ENCODE data around the gene AK5.
A peak's percentile ranks its signal among the peaks of the same experiment; 100 is the strongest.
"Not testable (repeated sequence)": the region's sequence is repeated elsewhere in the genome, so short reads cannot be mapped to it uniquely, and the experiment has no call there.

Gene AK5

GRCh38 chr1:77383236-77383635 lies 101.4 kb downstream of the AK5 start:
- TF ChIP-seq POLR2A (IDR thresholded peaks at IDR 0.05; ENCODE audit: low read depth, low read length), result no peak
- DNase-seq (ENCODE audit: insufficient read length, low spot score), result no peak
- peak; percentile 68 for FAIRE-seq

GRCh38 chr1:77385551-77385950 lies 103.7 kb downstream of the AK5 start:
- DNase-seq (ENCODE audit: insufficient read length, low spot score), result no peak
- FAIRE-seq, result peak; percentile 52
- TF ChIP-seq POLR2A (IDR thresholded peaks at IDR 0.05; ENCODE audit: low read depth, low read length), result no peak

DNA sequence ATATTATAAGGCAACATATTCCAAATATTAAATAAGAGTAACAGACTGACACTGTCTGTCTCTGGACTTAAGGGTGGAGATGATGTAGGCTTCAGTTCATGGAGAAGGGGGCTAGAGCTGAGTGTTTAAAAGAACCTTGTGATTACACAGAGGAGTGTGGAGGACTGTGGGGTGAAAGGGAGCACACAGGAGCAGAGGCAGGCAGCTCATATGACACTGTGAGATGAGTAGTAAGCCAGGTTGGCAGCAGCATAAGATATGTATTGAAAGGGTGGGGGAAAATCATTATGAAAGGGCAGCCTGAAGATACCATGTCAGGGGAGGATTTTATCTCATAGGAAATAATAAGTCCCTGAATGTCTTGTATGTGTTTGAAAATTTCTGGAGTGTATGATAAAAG lies 104.5 kb downstream of the AK5 start:
- no peak for TF ChIP-seq POLR2A (IDR thresholded peaks at IDR 0.05; ENCODE audit: low read depth, low read length)
- FAIRE-seq (no peak), DNase-seq (ENCODE audit: insufficient read length, low spot score) (no peak)

DNA sequence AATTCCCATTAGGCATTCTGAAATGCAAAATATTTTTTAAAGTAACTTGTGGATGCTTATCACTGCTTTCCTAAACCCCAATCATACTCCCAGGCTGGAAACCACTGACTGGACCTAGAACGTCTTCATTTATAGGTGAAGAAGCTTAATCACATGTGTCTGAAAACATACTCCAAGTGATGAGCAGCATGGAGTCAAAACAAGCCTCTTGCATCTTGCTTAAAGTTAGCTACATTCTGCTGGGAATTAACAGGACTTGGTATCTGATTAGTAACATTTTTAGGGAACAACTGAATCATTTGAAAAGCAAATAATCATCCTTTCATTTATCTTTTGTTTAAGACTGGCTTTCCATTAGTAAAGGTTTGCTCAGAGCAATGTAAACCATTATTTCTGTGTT lies 105.7 kb downstream of the AK5 start:
- FAIRE-seq, result no peak
- TF ChIP-seq POLR2A (IDR thresholded peaks at IDR 0.05; ENCODE audit: low read depth, low read length), result no peak

DNA sequence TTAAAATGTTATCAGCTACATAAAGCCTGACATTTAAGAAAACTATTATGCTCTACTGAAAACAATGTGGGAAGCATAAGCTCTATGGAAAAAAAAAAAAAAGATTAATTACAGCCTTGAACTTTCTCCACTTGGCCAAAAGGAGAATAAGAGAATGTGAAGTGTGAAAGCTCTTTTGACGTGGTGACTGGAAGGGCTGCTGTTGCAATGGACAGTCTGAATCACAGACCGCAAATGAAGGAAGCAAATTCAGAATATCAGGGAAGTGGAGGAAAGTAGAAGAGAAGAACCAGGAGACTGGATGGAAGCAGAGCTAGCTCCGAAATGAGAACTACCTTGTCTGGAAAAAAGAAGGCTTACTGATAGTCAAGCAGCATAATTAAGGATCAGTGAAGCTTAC lies 106.8 kb downstream of the AK5 start:
- FAIRE-seq, result no peak
- DNase-seq (ENCODE audit: insufficient read length, low spot score), result no peak
- no peak for TF ChIP-seq POLR2A (IDR thresholded peaks at IDR 0.05; ENCODE audit: low read depth, low read length)

More for the DNA sequence above, 105.7 kb downstream of the AK5 start:
- DNase-seq (ENCODE audit: insufficient read length, low spot score), result no peak

DNA sequence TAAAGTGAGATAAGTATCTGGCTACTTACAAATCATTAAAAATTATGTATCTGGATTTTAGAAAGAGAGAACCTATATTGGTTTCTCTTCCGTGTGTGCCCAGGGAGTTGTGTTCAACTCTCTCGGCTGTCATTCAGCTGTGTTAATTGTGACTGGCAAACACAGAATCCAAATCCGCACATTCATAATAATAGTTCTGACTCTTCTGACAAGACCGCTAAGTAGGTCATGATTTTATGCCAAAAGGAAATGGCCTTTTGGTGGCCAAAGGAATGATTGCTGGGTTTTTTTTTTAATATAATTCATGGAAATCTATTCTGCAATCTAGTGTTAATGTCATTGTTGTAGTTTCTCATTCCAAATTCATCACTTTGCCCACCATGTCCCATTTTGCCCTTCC lies 110.7 kb downstream of the AK5 start:
- FAIRE-seq (no peak), DNase-seq (ENCODE audit: insufficient read length, low spot score) (no peak)
- no peak for TF ChIP-seq POLR2A (IDR thresholded peaks at IDR 0.05; ENCODE audit: low read depth, low read length)

DNA sequence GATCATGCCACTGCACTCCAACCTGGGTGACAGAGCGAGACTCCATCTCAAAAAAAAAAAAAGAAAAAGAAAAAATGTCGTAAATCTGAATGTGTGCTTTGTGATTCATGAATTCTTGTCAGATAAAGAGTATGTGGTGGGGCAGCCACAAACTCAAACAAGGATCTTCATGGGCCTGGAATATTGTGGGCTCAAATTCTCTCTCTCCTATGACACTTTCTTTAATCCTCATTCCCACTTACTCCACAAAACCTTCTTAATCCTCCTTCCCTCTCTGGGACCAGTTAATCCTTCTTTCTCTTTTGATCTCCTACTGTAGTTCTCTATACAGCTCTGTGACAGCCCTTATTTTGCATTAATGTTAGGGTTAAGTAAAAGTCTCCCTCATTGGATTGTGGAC lies 112.3 kb downstream of the AK5 start:
- no peak for TF ChIP-seq POLR2A (IDR thresholded peaks at IDR 0.05; ENCODE audit: low read depth, low read length)
- DNase-seq (ENCODE audit: insufficient read length, low spot score), result no peak
- FAIRE-seq, result no peak

- DNase-seq (ENCODE audit: insufficient read length, low spot score) (no peak), FAIRE-seq (no peak)
- TF ChIP-seq POLR2A (IDR thresholded peaks at IDR 0.05; ENCODE audit: low read depth, low read length), result no peak
These were observed 113.2 kb downstream of the AK5 start for GRCh38 chr1:77395051-77395450.

- FAIRE-seq (no peak), DNase-seq (ENCODE audit: insufficient read length, low spot score) (no peak)
- no peak for TF ChIP-seq POLR2A (IDR thresholded peaks at IDR 0.05; ENCODE audit: low read depth, low read length)
These were observed 116.3 kb downstream of the AK5 start for GRCh38 chr1:77398152-77398551.

GRCh38 chr1:77399250-77400086 lies 117.6 kb downstream of the AK5 start:
- no peak for FAIRE-seq

DNA sequence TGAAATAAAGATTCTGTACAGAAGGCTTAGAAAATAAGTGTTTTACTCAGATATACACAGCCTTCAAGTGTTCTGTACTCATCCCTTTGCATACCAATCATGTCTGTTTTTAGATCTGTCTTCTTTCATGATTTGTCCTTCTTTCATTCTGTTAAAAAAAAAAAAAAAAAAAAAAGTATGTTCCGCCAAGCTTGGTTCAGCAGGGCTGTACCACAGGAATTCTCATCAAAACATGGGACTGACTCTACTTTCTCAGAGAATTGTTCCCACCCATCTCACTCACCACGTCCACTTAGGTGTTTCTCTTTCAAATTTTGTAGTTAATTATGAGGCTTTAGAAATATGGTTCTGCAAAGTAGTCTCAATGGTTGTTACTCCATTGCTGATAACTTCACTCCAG lies 119.0 kb downstream of the AK5 start:
- DNase-seq (ENCODE audit: insufficient read length, low spot score), result no peak
- no peak for TF ChIP-seq POLR2A (IDR thresholded peaks at IDR 0.05; ENCODE audit: low read depth, low read length)
- FAIRE-seq, result no peak

More at GRCh38 chr1:77399250-77400086, 117.6 kb downstream of the AK5 start:
- DNase-seq (ENCODE audit: insufficient read length, low spot score), result no peak
- no peak for TF ChIP-seq POLR2A (IDR thresholded peaks at IDR 0.05; ENCODE audit: low read depth, low read length)

DNA sequence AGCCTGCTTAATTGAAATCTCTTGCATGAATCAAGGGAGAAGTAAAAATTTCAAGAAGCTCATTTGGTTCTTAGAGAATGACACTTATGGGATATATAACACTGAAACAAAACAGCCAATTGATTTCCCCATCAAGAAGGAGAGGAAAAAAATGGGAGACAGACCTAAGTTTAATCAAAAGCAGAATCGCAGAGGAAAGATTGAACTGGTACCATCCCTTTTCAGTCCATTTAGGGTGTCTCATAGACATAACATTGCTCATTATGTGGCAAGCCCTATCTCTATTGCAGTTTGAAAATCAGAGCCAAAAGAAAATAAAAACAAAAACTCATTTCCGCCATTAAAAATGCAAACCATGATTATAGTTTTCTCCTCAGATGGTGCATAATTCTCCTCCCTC lies 119.6 kb downstream of the AK5 start:
- TF ChIP-seq POLR2A (IDR thresholded peaks at IDR 0.05; ENCODE audit: low read depth, low read length), result no peak
- FAIRE-seq (no peak), DNase-seq (ENCODE audit: insufficient read length, low spot score) (no peak)

DNA sequence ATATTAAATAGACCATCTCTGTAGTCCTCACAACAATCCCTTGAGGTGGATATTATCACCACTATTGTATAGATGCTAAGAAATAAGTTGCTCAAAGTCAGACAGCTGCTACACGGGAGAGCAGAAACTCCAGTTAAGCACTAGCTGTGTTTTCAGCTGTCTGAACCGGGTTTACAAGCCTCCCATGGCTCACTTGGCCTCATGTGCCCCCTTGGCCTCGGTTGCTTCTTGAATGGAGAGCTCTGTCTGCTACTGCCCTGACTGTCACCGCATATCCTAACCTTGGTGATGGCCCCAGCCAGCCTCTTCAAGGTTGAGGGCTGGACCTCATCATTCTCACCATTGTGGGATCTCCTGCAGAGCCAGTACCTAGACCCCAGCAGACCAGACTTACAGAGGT lies 123.4 kb downstream of the AK5 start:
- DNase-seq (ENCODE audit: insufficient read length, low spot score), result no peak

GRCh38 chr1:77406661-77407060 lies 124.8 kb downstream of the AK5 start:
- FAIRE-seq (peak; percentile 30), DNase-seq (ENCODE audit: insufficient read length, low spot score) (no peak)
- TF ChIP-seq POLR2A (IDR thresholded peaks at IDR 0.05; ENCODE audit: low read depth, low read length), result no peak

More for the DNA sequence above, 123.4 kb downstream of the AK5 start:
- no peak for TF ChIP-seq POLR2A (IDR thresholded peaks at IDR 0.05; ENCODE audit: low read depth, low read length)
- peak; percentile 74 for FAIRE-seq

GRCh38 chr1:77407738-77408375 lies 126.0 kb downstream of the AK5 start:
- DNase-seq (ENCODE audit: insufficient read length, low spot score) (no peak), FAIRE-seq (no peak)
- TF ChIP-seq POLR2A (IDR thresholded peaks at IDR 0.05; ENCODE audit: low read depth, low read length), result no peak

DNA sequence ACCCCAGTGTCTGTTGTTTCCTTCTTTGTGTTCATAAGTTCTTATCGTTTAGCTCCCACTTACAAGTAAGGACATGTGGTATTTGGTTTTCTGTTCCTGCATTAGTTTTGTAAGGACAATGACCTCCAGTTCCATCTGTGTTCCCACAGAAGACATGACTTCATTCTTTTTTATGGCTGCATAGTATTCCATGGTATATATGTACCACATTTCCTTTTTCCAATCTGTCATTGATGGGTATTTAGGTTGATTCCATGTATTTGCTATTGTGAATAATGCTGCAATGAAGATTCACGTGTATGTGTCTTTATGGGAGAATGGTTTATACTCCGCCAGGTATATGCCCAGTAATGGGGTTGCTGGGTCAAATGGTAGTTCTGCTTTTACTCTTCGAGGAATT lies 127.1 kb downstream of the AK5 start:
- not testable (repeated sequence) for DNase-seq (ENCODE audit: insufficient read length, low spot score); FAIRE-seq
